ENCODE results near the gene ETV6. TPM values are rescaled to one million over a fixed set of nuclear protein-coding genes. Genes with fewer than 3 reads are reported as not detected.

ETV6 gene
- total and polyA plus RNA-seq, 9 of the 15 experiments (the other 6 are each of a cell fraction or from before 2014, with no cell fraction given), result 0.81 to 12.7 (median 4.1) TPM

DNA sequence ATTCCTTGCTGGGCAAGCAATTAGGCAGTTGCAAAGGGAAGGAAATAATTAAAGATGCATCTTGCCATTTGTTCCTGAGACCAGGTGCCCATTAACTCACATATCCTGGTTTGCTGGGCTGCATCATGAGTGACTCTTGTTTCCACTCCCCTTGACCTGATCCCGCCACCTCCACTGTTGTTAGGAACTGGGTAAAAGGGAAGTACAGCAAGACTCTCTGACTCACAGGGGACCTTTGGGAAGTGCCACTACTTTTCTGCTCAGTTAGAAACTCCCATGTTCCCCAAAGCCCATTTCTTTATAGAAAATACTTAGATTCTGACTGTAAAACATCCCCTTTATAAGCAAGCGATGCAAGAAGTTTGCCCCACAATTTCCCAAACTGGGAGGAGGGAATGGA lies 235.2 kb downstream of the ETV6 start:
- intact Hi-C loops (cut with micrococcal nuclease) (no loop called here), in situ Hi-C loops (cut with MboI) (no loop called here)
- CTCF ChIA-PET (ENCODE audit: low intra/inter-chr PET ratio), result no interaction called here
- Histone ChIP-seq H3K9me3 (replicated peaks; ENCODE audit: control insufficient read depth, insufficient read depth, low read depth, low read length) (no peaks in the 10 kb centered on the region), H3K4me2 (ENCODE audit: insufficient read depth, low read length) (no peak overlapping the region), H3K27me3 (ENCODE audit: control insufficient read depth in 2 of 2, insufficient read depth in 2 of 2, low read length in 2 of 2) (no peaks in the 10 kb centered on the region), H3K79me2 (ENCODE audit: control insufficient read depth, insufficient read depth, low read length) (no peaks in the 10 kb centered on the region), H3K4me3 (no peak overlapping the region), H3K27ac (ENCODE audit: extremely low read depth, low read depth, low read length) (no peak overlapping the region), H3K36me3 (ENCODE audit: control insufficient read depth, insufficient read depth, low read length) (no peaks in the 10 kb centered on the region), H3K9ac (ENCODE audit: insufficient read depth in 1 of 2, low read depth in 2 of 2, low read length in 2 of 2) (no peak overlapping the region), H3K4me1 (replicated peaks in 1 of 2; ENCODE audit: control insufficient read depth in 2 of 2, insufficient read depth in 2 of 2, low read length in 2 of 2) (no peaks in the 10 kb centered on the region), H3K9me1 (ENCODE audit: control insufficient read depth, insufficient read depth, low read length) (no peaks in the 10 kb centered on the region), H4K20me1 (replicated peaks; ENCODE audit: control insufficient read depth, insufficient read depth, low read length) (no peaks in the 10 kb centered on the region), H2AFZ (ENCODE audit: low read depth, low read length) (no peak overlapping the region)
- ATAC-seq (no peak), DNase-seq (ENCODE audit: extremely low read depth in 1 of 4, low spot score in 3 of 4) (no peak), FAIRE-seq (no peak)
- no peak for TF ChIP-seq ZFP30 (CRISPR knock-in tag; IDR thresholded peaks at IDR 0.05; ENCODE audit: borderline replicate concordance)
- no peak for TF ChIP-seq ZNF507 (tag; conservative IDR thresholded peaks at IDR 0.05)
- no peak for TF ChIP-seq RBFOX2 (IDR thresholded peaks at IDR 0.05; ENCODE audit: low read depth, low read length)
- TF ChIP-seq PHB2 (IDR thresholded peaks at IDR 0.05; ENCODE audit: low read depth), result no peak
- TF ChIP-seq ARNT (IDR thresholded peaks at IDR 0.05), result no peak
- no peak for TF ChIP-seq ZNF124 (CRISPR knock-in tag; IDR thresholded peaks at IDR 0.05)
- no TSS peak for BruUV-seq (replicated peaks)
- POLR2A ChIA-PET, result no interaction called here
- 85% methylated on average over 2 of the region's 2 CpGs for WGBS (ENCODE audit: insufficient coverage, low coverage, missing lambda C conversion rate)

- Histone ChIP-seq H3K9me3 (replicated peaks; ENCODE audit: control insufficient read depth, insufficient read depth, low read depth, low read length) (no peaks in the 10 kb centered on the region), H2AFZ (ENCODE audit: low read depth, low read length) (no peak overlapping the region), H3K9me1 (ENCODE audit: control insufficient read depth, insufficient read depth, low read length) (no peaks in the 10 kb centered on the region), H3K4me2 (ENCODE audit: insufficient read depth, low read length) (no peak overlapping the region), H3K9ac (ENCODE audit: insufficient read depth in 1 of 2, low read depth in 2 of 2, low read length in 2 of 2) (no peak overlapping the region; a peak in 1 of 4 replicates), H4K20me1 (replicated peaks; ENCODE audit: control insufficient read depth, insufficient read depth, low read length) (no peaks in the 10 kb centered on the region), H3K36me3 (ENCODE audit: control insufficient read depth, insufficient read depth, low read length) (no peaks in the 10 kb centered on the region), H3K27ac (ENCODE audit: extremely low read depth, low read depth, low read length) (no peak overlapping the region), H3K4me1 (replicated peaks in 1 of 2; ENCODE audit: control insufficient read depth in 2 of 2, insufficient read depth in 2 of 2, low read length in 2 of 2) (no peaks in the 10 kb centered on the region), H3K79me2 (ENCODE audit: control insufficient read depth, insufficient read depth, low read length) (no peaks in the 10 kb centered on the region), H3K27me3 (ENCODE audit: control insufficient read depth in 2 of 2, insufficient read depth in 2 of 2, low read length in 2 of 2) (no peaks in the 10 kb centered on the region), H3K4me3 (no peak overlapping the region)
- CTCF ChIA-PET (ENCODE audit: low intra/inter-chr PET ratio), result no interaction called here
- intact Hi-C loops (cut with micrococcal nuclease), result no loop called here
- BruUV-seq (replicated peaks), result no TSS peak
- no peak for FAIRE-seq
- no peak for DNase-seq (ENCODE audit: extremely low read depth in 1 of 4, low spot score in 3 of 4)
- no peak for ATAC-seq
- WGBS (ENCODE audit: insufficient coverage, low coverage, missing lambda C conversion rate), result 84% methylated on average over 8 of the region's 8 CpGs
- POLR2A ChIA-PET, result no interaction called here
- in situ Hi-C loops (cut with MboI), result no loop called here
- TF ChIP-seq RFX1 (IDR thresholded peaks at IDR 0.05) (no peak), BHLHE40 (IDR thresholded peaks at IDR 0.05; ENCODE audit: low read length) (no peak), CHD4 (IDR thresholded peaks at IDR 0.05; ENCODE audit: insufficient read depth, insufficient replicate concordance, low read depth, low read length, poor library complexity, severe bottlenecking) (no peak), ZFX (CRISPR knock-in tag; IDR thresholded peaks at IDR 0.05) (no peak), CTCF (IDR thresholded peaks at IDR 0.05 in 2 of 3, conservative IDR thresholded peaks at IDR 0.05 in 1 of 3; ENCODE audit: insufficient read depth in 2 of 3, low read depth in 1 of 3, low read length in 3 of 3) (no peak), XRCC5 (IDR thresholded peaks at IDR 0.05; ENCODE audit: low read depth, low read length) (no peak), FOXP1 (CRISPR knock-in tag; IDR thresholded peaks at IDR 0.05) (no peak)
- TF ChIP-seq, protein P1, sequence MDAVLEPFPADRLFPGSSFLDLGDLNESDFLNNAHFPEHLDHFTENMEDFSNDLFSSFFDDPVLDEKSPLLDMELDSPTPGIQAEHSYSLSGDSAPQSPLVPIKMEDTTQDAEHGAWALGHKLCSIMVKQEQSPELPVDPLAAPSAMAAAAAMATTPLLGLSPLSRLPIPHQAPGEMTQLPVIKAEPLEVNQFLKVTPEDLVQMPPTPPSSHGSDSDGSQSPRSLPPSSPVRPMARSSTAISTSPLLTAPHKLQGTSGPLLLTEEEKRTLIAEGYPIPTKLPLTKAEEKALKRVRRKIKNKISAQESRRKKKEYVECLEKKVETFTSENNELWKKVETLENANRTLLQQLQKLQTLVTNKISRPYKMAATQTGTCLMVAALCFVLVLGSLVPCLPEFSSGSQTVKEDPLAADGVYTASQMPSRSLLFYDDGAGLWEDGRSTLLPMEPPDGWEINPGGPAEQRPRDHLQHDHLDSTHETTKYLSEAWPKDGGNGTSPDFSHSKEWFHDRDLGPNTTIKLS (IDR thresholded peaks at IDR 0.05; ENCODE audit: borderline replicate concordance, low read depth), result no peak
Observed at GRCh38 chr12:11885261-11886038, 236.0 kb downstream of the ETV6 start.
